Stimulated activated CD4-positive, alpha-beta T cell treated with anti-CD3 and anti-CD28 coated beads, Interleukin-1b, Interleukin-23, amount 100 ng/mL, for 4 hours (primary cell): ENCODE data around the gene SPINT3.
"Not testable (repeated sequence)": the region's sequence is repeated elsewhere in the genome, so short reads cannot be mapped to it uniquely, and the experiment has no call there.

Experiments
- DNase-seq, 2 donors: peaks; one replicate each; pipeline ENCODE4 v3.0.0-alpha.2; 2020; ENCODE audit warnings: low read depth in 2 of 2

SPINT3 gene

DNA sequence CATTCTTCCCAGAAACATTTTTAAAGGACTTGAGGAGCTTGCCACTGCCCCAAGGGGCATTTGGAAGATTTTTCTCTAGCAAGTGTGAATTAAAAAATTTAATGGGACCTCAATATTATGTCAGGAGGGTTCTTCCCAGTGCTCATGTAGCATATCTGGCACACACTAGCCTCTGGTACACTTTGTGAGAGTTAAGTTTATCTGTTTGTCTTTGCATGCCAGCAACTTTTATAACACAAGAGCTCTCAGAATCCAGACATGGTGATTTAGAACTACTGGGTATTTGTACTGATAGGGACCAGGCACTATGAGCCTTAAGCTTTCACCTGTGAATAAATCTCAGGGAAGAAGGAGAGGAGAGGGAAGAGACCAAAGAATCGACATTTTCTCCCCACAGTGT is 12.9 kb downstream of the SPINT3 start:
- no peak for DNase-seq

DNA sequence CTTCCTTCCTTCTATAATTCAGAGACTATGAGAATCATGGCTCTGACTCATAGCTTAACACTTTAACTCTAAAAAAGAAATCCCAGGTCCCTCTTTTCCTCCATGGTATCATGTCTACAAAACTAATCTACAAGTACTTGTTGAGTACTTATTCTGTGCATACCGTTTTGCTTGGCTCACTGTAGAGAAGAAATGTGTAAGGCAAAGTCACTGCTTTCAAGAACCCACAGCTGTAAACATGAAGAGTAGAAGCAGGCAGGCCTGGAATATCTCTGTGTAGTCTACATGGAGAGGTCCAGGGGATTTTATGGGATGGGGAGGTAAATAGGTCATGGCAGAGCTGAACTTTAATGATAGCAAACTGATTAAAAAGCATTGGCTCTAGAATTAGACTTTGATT is 13.8 kb downstream of the SPINT3 start:
- no peak for DNase-seq

GRCh38 chr20:45500022-45500421 is 15.4 kb downstream of the SPINT3 start:
- no peak for DNase-seq

- no peak for DNase-seq
These were observed 17.4 kb downstream of the SPINT3 start for GRCh38 chr20:45497971-45498494.

GRCh38 chr20:45496166-45496565 is 19.3 kb downstream of the SPINT3 start:
- no peak for DNase-seq

DNA sequence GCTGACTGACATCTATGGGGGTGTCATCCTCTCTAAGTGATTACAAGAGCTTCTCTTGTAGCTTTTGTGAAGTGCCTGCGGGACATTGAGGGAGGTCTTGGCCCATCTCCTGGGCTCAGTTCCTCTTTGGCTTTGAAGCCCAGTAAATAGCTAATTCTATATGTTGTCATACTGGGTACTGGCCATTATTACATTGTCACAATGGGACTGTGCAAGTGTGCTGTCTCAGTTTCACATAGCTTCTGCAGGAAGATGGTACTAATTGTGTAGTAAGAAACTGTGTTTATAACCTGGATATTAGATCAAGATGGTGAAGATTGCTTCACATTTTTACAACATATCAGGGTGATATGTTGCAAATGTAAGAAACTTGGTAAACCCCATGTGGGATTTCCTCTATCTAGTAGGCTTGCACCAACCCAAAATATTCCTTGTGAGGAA is 19.9 kb downstream of the SPINT3 start:
- DNase-seq = no peak

- no peak for DNase-seq
These were observed 26.3 kb downstream of the SPINT3 start for GRCh38 chr20:45489083-45489531.

DNA sequence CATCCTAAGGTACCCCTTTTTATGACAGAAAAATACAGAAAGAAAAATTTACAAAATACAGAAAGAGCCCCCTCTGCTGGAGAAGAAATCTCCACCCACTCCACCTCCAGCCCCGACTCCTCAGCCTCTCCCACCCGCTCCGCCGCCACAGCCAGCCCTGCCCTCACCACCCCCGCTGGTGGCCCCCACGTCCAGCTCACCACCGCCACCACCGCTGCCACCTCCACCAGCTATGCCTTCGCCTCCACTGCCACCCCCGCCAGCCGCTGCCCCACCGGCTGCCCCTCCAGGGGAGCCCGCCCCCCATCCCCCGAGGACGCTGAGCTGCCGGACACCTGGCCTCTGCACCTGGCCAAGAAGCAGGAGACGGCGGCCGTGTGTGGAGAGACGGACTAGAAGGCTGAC is 28.2 kb downstream of the SPINT3 start:
- no peak for DNase-seq

GRCh38 chr20:45485388-45485787 is 30.0 kb downstream of the SPINT3 start:
- DNase-seq = no peak

DNA sequence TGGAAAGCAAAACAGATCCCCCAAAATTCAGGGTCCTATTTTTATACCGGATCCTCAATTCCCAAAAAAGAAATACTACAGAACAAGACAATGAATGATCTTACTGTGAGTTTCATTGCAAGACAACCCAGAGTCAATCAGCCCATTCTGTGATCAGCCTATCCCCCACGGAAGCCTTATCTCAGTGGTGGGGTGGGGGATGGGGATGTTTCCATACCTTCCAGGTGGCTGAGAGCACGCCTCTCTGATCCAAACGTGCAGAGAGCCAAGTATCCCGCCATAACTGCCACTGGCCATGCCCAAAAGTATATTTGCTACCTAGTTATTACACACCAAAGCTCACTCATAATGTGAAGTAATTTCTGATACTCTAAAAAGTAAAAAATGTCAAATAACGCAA is 30.7 kb downstream of the SPINT3 start:
- DNase-seq = no peak

DNA sequence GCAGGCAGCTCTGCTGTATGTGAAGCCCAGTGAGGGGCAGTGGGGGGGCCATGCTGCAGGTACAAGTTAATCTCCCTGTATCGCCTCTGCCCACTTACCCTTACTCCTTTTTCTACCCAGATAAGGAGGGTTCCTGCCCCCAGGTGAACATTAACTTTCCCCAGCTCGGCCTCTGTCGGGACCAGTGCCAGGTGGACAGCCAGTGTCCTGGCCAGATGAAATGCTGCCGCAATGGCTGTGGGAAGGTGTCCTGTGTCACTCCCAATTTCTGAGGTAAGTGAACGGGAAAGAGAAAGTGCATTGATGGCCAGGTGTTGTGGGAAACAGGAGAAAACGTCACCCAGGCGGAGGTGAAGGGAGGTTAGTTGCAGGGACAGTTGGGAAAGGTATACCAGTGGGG is 35.6 kb downstream of the SPINT3 start:
- no peak for DNase-seq

DNA sequence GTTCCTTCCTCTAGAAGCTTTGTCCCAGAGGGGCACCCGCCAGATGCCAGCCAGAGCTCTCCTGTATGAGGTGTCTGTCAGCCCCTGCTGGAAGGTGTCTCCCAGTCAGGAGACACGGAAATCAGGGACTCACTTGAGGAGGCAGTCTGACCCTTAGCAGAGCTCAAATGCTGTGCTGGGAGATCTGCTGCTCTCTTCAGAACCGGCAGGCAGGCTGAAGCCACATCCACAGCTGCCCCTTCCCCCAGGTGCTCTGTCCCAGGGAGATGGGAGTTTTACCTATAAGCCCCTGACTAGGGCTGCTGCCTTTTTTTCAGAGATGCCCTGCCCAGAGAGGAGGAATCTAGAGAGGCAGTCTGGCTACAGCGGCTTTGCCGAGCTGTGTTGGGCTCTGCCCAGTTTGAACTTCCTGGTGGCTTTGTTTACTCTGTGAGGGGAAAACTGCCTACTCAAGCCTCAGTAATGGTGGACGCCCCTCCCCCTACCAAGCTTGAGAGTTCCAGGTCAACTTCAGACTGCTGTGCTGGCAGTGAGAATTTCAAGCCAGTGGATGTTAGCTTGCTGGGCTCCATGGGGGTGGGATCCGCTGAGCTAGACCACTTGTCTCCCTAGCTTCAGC is 37.8 kb downstream of the SPINT3 start:
- not testable (repeated sequence) for DNase-seq

DNA sequence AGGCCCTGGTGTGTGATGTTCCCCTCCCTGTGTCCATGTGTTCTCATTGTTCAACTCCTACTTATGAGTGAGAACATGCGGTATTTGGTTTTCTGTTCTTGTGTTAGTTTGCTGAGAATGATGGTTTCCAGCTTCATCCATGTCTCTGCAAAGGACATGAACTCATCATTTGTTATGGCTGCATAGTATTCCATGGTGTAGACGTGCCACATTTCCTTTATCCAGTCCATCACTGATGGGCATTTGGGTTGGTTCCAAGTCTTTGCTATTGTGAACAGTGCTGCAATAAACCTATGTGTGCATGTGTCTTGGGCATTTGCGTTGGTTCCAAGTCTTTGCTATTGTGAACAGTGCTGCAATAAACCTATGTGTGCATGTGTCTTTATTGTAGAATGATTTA is 43.1 kb downstream of the SPINT3 start:
- DNase-seq = not testable (repeated sequence)

DNA sequence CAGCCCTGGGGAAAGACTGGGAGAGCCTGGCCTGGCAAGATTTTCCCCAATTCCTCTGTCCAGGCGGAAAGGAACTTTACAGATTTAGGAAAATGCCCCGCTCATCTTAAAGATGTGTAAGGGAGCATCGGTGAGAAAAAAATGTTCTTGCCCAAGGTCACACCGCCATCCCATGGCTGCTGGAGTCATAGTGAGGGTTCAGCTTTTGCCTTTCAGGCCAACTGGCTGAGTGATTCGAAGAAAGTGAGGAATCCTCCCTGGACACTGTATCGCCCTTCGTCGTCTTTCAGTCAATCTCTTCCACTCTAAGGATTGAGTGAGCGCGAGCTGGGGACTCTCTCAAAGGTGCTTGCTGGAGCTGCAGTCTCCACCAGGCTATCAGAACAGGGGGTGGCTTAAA is 44.5 kb downstream of the SPINT3 start:
- DNase-seq = no peak

GRCh38 chr20:45470262-45470931 is 45.0 kb downstream of the SPINT3 start:
- no peak for DNase-seq

DNA sequence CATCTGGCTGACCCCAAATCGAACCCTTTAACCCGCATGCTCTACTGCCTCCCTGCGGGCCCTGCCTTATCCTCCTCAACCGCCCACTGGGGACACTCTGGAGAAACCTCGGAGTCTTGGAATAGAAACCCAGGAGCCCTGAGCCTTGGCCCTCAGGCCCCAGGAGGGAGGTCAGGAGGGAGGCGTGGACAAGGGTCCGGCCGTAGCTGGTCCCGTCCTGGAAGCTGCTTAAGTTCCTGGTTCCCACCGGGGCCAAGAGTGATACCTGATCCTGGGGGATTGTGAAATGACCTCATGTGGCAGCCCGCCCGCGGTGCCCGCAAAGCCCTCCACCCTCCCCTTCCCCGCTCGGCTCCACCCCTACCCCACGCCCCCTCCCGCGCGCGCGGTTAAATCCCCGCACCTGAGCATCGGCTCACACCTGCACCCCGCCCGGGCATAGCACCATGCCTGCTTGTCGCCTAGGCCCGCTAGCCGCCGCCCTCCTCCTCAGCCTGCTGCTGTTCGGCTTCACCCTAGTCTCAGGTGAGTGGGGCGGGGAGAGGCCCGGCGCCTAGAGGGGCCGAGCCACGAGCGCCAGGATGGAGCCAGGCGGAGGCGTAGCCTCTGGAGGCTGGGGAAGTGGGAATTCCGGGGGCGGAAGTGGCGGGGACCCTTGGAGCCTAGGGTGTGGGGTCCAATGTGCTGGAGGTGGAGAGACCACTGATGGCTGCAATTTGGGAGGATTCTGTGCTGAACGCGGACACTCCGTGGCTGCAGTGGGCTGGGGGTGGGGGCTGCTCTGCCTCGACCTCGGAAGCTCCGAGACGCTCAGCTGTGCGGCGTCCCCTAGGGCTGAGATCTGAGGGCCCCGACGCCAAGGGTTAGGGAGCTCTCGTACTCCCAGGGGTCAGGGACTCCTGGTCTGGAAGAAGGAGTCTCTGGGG is 45.8 kb downstream of the SPINT3 start, which contains the start of gene WFDC2:
Gene WFDC2, plus strand, starts transcription at position 418 of the 926 bp plus-strand sequence. Its CDS starts 29 bp downstream, at position 447.
- DNase-seq = no peak

GRCh38 chr20:45467861-45468260 is 47.6 kb downstream of the SPINT3 start:
- DNase-seq = no peak

DNA sequence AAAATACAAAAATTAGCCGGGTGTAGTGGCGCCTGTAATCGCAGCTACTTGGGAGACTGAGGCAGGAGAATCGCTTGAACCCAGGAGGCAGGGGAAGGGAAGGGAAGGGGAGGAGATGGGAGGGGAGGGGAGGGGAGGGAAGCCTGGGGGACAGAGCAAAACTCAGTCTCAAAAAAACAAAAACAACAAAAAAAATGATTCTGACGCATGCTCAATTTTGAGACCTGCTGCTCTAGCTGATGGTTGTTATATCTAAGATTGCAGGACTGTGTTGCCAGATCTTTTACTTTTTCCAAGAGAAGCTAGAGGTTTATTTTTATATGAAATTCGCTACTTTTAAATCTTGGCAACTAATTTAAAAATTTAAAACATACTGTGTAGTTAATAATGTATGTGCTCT is 48.2 kb downstream of the SPINT3 start:
- DNase-seq = no peak

DNA sequence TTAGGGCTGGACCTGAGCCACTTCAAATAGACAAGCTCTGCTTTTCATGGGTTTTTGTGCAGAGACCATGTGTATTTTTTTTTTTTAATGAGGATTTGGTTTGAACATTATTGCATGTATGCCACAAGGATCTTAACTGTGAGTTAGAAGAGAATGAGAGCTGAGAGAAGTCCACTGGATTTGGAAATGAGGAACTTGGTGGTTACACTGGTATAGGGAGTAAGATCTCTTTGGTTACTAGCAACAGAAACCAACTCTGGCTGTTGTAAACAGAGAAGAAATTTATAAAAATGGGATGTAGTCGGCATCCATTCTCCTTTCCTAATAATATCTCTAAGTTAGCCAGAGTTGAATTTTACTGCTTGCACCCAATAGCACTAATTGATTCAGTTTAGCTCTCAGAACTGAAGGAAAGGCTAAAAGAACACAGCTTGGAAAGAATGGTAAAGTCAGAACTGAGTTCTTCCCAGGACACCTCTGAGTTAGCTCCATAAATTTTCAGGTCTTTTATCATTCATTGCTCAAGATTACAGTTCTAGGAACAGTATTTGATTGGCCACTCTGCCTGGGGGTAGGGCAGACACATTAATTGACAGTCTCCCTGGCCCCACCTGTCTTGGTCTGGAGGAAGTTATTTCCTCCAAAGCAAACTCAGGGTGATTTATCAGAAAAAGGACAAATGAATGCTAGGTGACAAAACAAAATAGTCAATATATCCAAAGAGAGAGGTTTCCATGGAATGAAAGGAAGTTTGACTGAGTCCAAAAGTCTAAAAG is 49.7 kb downstream of the SPINT3 start:
- DNase-seq = no peak

- DNase-seq = no peak
These were observed 51.7 kb downstream of the SPINT3 start for GRCh38 chr20:45463709-45464108.
